ENCODE data around the gene CCL15. TPM values are rescaled to one million over a fixed set of nuclear protein-coding genes. Genes with fewer than 3 reads are reported as not detected.

Gene CCL15
- total and polyA plus RNA-seq, 2 of the 13 experiments (the other 11 are each of a cell fraction or from before 2014, with no cell fraction given): 29.2 to 45.9 TPM

GRCh38 chr17:36036235-36036634, 34.9 kb upstream of the CCL15 start:
- no TSS peak for BruUV-seq (replicated peaks)
- no peak overlapping the region for H3K27ac ChIP-seq (ENCODE audit: extremely low read length, insufficient read depth, low read length)
- no peaks in the 10 kb centered on the region for H3K79me2 ChIP-seq (ENCODE audit: insufficient read depth, low read length)
- no peaks in the 10 kb centered on the region for H3K36me3 ChIP-seq (replicated peaks in 1 of 2; ENCODE audit: control insufficient read depth in 1 of 2, insufficient read depth in 2 of 2, low read length in 2 of 2)
- ChIA-PET CTCF (ENCODE audit: low intra/inter-chr PET ratio, low total read pairs) (no interaction called here), POLR2A (no interaction called here)
- intact Hi-C loops (cut with micrococcal nuclease; ENCODE audit: unreplicated experiment): no loop called here
- ATAC-seq (no peak), FAIRE-seq (no peak), DNase-seq (ENCODE audit: low spot score) (no peak)
- no peak overlapping the region for H3K4me3 ChIP-seq (replicated peaks in 1 of 3; ENCODE audit: insufficient read depth in 1 of 3, low read depth in 2 of 3, low read length in 3 of 3)
- no peaks in the 10 kb centered on the region for H3K9me3 ChIP-seq (ENCODE audit: low read length)
- in situ Hi-C loops (cut with HindIII; ENCODE audit: extremely low pct_ligation_motif_present, low pct_unique_long_range_greater_than_20kb): no loop called here
- H4K20me1 ChIP-seq (ENCODE audit: insufficient read depth, low read length): no peaks in the 10 kb centered on the region
- no peaks in the 10 kb centered on the region for H3K4me1 ChIP-seq (ENCODE audit: insufficient read depth, low read length)
- TF ChIP-seq CC2D1A (CRISPR knock-in tag; IDR thresholded peaks at IDR 0.05): no peak
- TF ChIP-seq, protein P1, sequence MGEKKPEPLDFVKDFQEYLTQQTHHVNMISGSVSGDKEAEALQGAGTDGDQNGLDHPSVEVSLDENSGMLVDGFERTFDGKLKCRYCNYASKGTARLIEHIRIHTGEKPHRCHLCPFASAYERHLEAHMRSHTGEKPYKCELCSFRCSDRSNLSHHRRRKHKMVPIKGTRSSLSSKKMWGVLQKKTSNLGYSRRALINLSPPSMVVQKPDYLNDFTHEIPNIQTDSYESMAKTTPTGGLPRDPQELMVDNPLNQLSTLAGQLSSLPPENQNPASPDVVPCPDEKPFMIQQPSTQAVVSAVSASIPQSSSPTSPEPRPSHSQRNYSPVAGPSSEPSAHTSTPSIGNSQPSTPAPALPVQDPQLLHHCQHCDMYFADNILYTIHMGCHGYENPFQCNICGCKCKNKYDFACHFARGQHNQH (CRISPR knock-in tag; IDR thresholded peaks at IDR 0.05): no peak
- no peak for TF ChIP-seq GABPB1 (CRISPR knock-in tag; IDR thresholded peaks at IDR 0.05)
- no peak for TF ChIP-seq ADNP (CRISPR knock-in tag; IDR thresholded peaks at IDR 0.05)
- TF ChIP-seq ZNF800 (CRISPR knock-in tag; IDR thresholded peaks at IDR 0.05): no peak
- TF ChIP-seq PRMT3 (CRISPR knock-in tag; IDR thresholded peaks at IDR 0.05; ENCODE audit: borderline replicate concordance, low read depth): no peak
- TF ChIP-seq ZNF460 (CRISPR knock-in tag; IDR thresholded peaks at IDR 0.05; ENCODE audit: borderline replicate concordance): no peak
- TF ChIP-seq RBM39 (IDR thresholded peaks at IDR 0.05; ENCODE audit: low read depth, low read length, poor library complexity, severe bottlenecking): no peak
- peaks cover 0 to 4% of the 10 kb centered on the region in 2 experiments; a peak in 1 of 5 replicates for H3K27me3 ChIP-seq (ENCODE audit: control insufficient read depth in 1 of 2, insufficient read depth in 2 of 2, low read length in 2 of 2)
- H3K9ac ChIP-seq (ENCODE audit: insufficient read depth, low read depth, low read length): no peak overlapping the region
- WGBS (ENCODE audit: low lambda C conversion rate): 46% methylated on average over 4 of the region's 4 CpGs
- no peak overlapping the region for H3K4me2 ChIP-seq (ENCODE audit: low read depth, low read length)
- no peak overlapping the region for H2AFZ ChIP-seq (ENCODE audit: low read length)
